ENCODE measurements around the gene HEBP1.

The HEBP1 gene

DNA sequence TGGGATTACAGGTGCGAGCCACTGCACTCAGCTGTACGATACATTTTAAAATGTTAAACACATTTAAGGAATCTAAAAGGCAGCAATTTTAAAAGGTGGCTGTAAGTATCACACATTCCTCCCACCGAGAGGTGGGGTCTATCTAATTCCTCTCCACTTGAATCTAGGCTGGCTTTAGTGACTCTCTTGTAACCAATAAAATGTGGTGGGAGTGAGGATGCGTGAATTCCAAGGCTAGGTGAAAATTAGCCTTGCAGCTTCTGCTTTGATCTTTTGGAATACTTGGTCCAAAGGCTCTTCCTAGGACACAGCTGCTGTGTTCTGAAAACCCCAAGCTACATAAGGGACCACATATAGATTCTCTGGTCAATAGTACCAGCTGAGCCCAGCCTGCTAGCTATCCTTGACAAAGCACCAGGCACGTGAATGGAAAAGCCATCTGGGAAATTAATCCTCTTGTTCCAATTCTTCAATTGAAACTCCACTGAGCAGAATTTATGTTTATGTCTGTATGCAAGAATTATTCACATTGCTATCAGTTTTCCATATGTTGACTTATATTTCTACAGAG lies 39.3 kb downstream of the HEBP1 start:
- POLR2A ChIA-PET: no interaction called here

DNA sequence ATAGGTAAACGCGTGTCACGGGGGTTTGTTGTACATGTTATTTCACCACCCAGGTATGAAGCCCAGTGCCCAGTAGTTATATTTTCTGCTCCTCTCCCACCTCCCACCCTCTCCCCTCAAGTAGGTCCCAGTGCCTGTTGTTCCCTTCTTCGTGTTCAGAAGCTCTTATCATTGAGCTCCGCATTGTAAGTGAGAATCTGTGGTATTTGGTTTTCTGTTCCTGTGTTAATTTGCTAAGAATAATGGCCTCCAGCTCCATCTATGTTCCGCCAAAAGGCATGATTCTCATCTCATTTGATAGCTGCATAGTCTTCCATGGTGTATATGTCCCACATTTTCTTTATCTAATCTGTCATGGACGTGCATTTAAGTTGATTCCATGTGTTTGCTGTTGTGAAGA lies 41.2 kb downstream of the HEBP1 start:
- H3K4me3 ChIP-seq (ENCODE audit: low read depth, low read length): no peak overlapping the region
- ChIA-PET CTCF (interaction anchor here (1.3 kb wide), 1 partner anchor 43 kb away, joined by 6 read pairs; no protein-coding TSS in a partner anchor), POLR2A (no interaction called here)
- DNase-seq (ENCODE audit: low read depth, low spot score): no peak
- TF ChIP-seq, protein P1, sequence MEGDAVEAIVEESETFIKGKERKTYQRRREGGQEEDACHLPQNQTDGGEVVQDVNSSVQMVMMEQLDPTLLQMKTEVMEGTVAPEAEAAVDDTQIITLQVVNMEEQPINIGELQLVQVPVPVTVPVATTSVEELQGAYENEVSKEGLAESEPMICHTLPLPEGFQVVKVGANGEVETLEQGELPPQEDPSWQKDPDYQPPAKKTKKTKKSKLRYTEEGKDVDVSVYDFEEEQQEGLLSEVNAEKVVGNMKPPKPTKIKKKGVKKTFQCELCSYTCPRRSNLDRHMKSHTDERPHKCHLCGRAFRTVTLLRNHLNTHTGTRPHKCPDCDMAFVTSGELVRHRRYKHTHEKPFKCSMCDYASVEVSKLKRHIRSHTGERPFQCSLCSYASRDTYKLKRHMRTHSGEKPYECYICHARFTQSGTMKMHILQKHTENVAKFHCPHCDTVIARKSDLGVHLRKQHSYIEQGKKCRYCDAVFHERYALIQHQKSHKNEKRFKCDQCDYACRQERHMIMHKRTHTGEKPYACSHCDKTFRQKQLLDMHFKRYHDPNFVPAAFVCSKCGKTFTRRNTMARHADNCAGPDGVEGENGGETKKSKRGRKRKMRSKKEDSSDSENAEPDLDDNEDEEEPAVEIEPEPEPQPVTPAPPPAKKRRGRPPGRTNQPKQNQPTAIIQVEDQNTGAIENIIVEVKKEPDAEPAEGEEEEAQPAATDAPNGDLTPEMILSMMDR (IDR thresholded peaks at IDR 0.05; ENCODE audit: insufficient read depth, low read length, missing control alignments): no peak

More for the DNA sequence above, 39.3 kb downstream of the HEBP1 start:
- no peak overlapping the region for H3K4me3 ChIP-seq (ENCODE audit: low read depth, low read length)
- CTCF ChIA-PET: interaction anchor here (0.7 to 1.7 kb wide), 3 partner anchors 11 to 46 kb away, joined by 3 to 4 read pairs (median 3); no protein-coding TSS in a partner anchor
- DNase-seq (ENCODE audit: low read depth, low spot score): no peak
- TF ChIP-seq, protein P1 (IDR thresholded peaks at IDR 0.05; ENCODE audit: insufficient read depth, low read length, missing control alignments): no peak

DNA sequence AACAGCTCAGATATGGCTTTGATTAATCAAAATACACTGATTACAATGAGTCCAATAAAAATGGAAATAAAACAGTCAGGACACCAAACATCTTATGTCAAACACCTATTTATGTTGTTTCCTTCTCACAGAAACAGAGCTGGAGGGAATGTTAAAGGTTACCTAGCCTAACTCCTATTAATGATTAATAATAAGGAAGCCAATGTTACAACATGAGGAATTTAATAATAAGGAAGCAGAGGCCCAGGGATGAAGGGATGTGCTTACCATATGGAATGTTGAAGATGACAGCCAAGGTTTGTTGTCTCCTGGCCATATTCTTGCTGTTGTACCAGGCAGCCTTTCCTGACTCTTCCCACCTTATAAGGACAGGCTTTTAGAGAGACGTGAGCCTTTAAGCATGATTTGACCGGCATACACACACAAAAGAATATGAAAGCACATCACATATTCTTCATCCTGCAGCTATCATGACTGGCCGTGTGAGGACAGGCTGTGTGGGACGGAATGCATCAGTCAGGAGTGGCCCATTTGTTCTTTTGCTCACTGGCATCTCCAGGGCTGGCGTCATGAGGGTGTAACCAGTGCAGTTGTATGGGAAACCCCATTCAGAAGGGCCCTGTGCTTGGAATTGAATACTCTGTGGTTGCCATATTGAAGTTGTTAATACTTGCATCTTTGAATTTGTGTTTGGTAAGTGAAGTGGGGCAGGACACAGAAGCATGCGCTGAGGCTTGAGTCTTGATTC lies 45.0 kb downstream of the HEBP1 start:
- ChIA-PET CTCF (interaction anchor here (0.8 to 2.0 kb wide), 5 partner anchors 21 to 119 kb away, joined by 3 to 9 read pairs (median 4); no protein-coding TSS in a partner anchor), POLR2A (no interaction called here)
- no peak for DNase-seq (ENCODE audit: low read depth, low spot score)
- no peak overlapping the region for H3K4me3 ChIP-seq (ENCODE audit: low read depth, low read length)
- TF ChIP-seq, protein P1 (IDR thresholded peaks at IDR 0.05; ENCODE audit: insufficient read depth, low read length, missing control alignments): no peak

DNA sequence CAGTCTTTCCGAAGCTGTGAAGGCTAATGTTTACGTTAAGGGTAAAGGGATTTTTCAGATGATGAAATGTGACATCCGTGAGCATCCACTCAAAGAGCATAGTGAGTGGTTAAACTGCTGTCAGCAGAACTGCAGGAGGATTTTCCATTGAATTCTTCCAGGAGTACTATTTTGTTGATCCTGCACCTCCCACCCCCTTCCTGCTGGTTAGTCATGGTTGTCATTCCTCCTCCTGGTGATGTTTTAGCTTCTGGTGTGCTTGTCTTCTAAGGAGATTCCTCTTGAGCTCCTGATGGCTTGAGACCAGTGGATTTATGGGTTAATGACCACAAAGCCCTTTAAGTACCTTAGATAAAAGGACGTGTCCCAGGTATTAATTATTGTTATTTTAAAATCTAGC lies 45.7 kb downstream of the HEBP1 start:
- ChIA-PET CTCF (interaction anchor here (0.8 to 2.0 kb wide), 6 partner anchors 14 to 118 kb away, joined by 3 to 9 read pairs (median 4); no protein-coding TSS in a partner anchor), POLR2A (no interaction called here)
- TF ChIP-seq, protein P1 (IDR thresholded peaks at IDR 0.05; ENCODE audit: insufficient read depth, low read length, missing control alignments): no peak
- no peak overlapping the region for H3K4me3 ChIP-seq (ENCODE audit: low read depth, low read length)
- DNase-seq (ENCODE audit: low read depth, low spot score): no peak

DNA sequence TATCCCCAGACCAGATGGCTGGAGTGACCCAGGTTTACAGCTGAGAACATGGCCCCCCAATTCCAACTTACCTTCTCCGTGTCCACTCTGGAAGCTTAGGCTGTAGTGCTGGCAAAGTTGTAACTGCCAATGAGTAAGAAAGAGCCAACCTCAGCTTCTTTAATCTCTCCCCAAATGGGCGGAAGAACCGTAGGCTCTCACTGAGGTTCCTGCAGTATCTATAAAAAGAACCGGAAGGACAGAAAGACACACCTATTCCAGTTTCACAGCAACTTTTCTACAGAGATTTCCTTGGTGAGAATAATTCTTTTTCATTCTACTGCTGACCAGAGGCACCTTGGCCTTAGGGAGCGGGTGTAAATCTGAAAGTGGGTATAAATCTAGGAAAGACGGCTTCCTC lies 48.0 kb downstream of the HEBP1 start, which contains the start of gene GPRC5D:
Gene GPRC5D (minus strand): TSS at position 135 of the 400 bp plus-strand sequence. CDS start 1,786 bp downstream, outside the sequence.
- ChIA-PET CTCF (interaction anchor here (1.0 to 1.5 kb wide), 2 partner anchors 16 to 36 kb away, joined by 3 read pairs; no protein-coding TSS in a partner anchor), POLR2A (no interaction called here)
- TF ChIP-seq, protein P1 (IDR thresholded peaks at IDR 0.05; ENCODE audit: insufficient read depth, low read length, missing control alignments): no peak
- no peak within 1 kb of the TSS for H3K4me3 ChIP-seq (ENCODE audit: low read depth, low read length)
- DNase-seq (ENCODE audit: low read depth, low spot score): no peak

DNA sequence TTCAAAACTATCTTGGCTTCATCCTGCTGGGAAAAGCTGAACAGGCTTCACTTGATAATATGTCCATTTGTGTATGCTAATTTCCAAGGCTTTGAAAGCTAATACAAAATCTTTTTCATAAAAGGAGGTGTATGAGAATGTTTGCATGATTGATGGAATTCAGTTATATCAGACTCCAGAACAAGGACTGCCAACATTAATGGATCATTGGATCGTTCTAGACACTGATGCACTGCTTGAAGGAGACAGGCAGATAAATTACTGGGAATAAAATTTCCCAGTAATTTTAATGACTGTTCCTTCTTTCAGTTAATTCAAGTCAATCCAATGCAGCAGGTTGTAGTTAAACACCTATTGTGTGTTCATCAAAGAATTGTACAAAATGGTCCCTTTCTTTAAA lies 48.6 kb downstream of the HEBP1 start:
- POLR2A ChIA-PET: no interaction called here
- TF ChIP-seq, protein P1 (IDR thresholded peaks at IDR 0.05; ENCODE audit: insufficient read depth, low read length, missing control alignments): no peak
- DNase-seq (ENCODE audit: low read depth, low spot score): no peak
- no peak overlapping the region for H3K4me3 ChIP-seq (ENCODE audit: low read depth, low read length)
- CTCF ChIA-PET: interaction anchor here (1.0 to 1.5 kb wide), 2 partner anchors 16 to 35 kb away, joined by 3 read pairs; no protein-coding TSS in a partner anchor

All from AG04449 (cell line).